GM19351 (cell line): ENCODE measurements around the gene PIGR.
A peak's percentile ranks its signal among the peaks of the same experiment; 100 is the strongest.

ENCODE experiments used
- ATAC-seq: cut with Tn5 transposase; IDR thresholded peaks from one replicate; pipeline ENCODE4 v1.9.1; 2021; ENCODE audit warnings: mild to moderate bottlenecking, moderate library complexity; ENCODE audit not compliant: unreplicated experiment

PIGR gene

GRCh38 chr1:206946261-206946660 is at the start of gene PIGR:
Gene PIGR (minus strand): TSS chr1:206946466. CDS start chr1:206940531, 5,935 bp downstream.
- ATAC-seq, result no peak

- ATAC-seq, result no peak
Measured at GRCh38 chr1:206992790-206993189, 46.5 kb upstream of the PIGR start.

- ATAC-seq, result no peak
Measured at GRCh38 chr1:206987873-206988272, 41.6 kb upstream of the PIGR start.

GRCh38 chr1:206986885-206987284 is 40.6 kb upstream of the PIGR start:
- no peak for ATAC-seq

DNA sequence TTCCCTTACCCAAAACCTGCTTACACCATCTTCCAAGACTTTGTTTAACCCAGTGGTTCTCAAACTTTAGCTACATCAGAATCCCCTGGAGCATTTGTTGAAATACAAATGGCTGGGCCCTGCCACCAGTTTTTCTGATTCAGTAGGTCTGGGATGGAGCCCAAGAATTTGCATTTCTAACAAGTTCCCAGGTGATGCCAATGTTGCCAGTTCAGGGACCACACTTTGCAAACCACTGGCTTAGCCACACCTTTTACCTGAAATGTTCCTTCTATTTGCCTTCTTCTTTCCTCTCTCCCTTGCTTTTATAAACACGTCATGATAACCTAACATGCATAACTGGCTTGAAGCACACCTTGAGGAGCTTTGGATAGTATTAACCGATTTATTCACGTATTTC is 40.1 kb upstream of the PIGR start:
- no peak for ATAC-seq

DNA sequence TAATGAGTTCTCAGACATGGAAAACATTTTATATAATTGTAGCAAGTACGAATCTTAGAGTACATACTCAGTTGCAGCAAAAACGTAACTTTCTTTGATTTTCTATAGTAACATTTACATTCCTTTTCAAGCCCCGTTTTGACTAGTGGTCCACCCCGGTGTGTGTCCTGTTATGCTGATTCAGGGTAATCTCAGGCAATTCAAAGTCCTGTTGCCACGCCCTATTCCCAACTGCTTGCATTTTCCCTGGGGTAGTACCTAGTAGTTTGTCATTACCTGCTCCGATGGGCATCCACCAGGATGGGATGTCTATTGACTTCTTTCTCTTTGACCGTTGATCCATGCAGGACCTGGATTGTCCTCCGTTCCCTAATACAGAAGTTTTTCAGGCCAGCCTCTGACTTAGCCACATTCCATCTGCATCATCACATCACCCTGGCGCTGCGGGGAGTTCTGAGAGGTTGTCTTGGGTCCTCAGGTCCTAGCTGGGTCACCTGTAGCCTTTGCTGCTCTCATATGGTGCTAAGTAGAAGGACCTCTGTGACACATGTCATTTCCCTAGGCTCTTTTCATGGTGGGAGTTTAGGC is 39.0 kb upstream of the PIGR start:
- ATAC-seq, result no peak

DNA sequence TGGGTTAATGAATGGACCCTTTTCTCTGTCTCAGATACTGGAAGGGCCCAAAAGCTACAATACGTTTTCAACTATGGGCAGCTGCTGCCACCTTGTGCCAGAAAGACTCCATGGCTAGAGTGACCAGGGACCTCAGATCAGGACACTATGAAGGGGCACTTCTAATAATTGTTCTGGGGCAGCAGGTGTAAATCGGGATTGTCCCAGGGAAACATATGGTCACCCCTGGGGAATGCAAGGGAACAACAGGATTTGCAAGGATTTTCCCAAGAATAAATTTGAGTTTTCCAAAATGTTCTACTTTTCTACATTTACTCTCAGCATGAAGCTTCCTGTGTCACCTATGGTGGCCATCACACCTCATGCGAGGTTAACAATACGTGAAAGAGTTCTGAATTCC is 36.0 kb upstream of the PIGR start:
- peak; percentile 58 for ATAC-seq

GRCh38 chr1:206979379-206980043 is 33.2 kb upstream of the PIGR start:
- ATAC-seq, result no peak

DNA sequence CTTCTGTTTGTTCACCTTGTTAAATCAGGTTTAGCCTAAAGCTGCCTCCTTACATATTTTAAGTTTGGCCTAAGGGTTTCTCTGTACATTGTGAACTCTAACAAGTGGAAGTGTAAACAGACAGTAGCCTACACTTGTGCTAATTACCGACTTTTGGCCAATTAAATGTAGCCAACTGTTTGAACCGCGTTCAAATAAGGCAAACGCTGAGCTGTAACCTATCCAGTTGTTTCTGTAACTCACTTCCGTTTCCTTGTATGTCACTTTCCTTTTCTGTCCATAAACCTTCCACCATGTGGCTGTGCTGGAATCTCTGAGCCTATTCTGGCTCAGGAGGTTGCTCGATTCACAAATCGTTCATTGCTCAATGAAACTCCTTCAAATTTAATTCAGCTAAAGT is 32.0 kb upstream of the PIGR start:
- ATAC-seq, result no peak

DNA sequence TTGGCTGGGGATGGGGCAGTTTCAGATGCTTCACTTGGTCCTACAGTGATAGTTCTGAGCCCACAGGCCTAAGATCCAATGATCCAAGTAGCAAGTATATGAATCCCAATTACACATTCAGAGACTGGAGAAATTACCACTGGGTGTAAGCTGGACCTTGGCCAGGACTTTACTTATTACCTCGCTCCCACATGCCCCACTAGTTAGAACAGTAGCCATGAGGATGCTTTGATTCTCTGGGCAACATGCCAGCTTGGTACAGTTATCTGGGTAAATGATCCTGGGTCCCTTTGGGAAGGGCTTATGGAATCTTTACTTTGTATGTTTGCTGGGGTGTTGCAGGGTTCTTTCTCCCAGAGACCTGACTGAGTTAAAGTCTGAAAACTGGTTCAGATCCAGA is 29.0 kb upstream of the PIGR start:
- no peak for ATAC-seq

GRCh38 chr1:206974140-206974539 is 27.9 kb upstream of the PIGR start:
- ATAC-seq, result no peak

GRCh38 chr1:206972728-206973127 is 26.5 kb upstream of the PIGR start:
- no peak for ATAC-seq

- ATAC-seq, result peak; percentile 73
Measured at GRCh38 chr1:206971029-206971655, 24.9 kb upstream of the PIGR start.

DNA sequence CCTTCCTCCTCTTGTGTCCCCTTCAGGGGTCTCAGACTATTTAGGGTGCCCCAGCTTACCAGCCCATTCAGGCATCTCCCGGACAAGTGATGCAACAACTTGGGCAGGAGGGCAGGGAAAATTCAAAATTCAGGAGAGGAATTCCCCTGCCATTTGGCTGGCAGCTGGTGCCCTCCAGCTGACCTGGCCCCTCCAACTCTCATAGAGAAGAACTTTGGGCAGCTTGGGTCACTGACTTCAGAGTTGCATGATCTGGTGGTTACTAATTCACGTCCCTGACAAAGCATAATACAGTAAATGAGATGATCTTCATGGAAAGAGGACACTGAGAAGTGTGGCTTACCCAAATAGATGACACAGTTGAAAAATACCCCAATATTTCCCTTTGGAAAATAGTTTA is 24.2 kb upstream of the PIGR start, which contains the start of gene FCAMR:
FCAMR (minus strand) TSS at position 15 of the 400 bp plus-strand sequence. CDS start 335 bp downstream, outside the sequence.
- ATAC-seq, result no peak

DNA sequence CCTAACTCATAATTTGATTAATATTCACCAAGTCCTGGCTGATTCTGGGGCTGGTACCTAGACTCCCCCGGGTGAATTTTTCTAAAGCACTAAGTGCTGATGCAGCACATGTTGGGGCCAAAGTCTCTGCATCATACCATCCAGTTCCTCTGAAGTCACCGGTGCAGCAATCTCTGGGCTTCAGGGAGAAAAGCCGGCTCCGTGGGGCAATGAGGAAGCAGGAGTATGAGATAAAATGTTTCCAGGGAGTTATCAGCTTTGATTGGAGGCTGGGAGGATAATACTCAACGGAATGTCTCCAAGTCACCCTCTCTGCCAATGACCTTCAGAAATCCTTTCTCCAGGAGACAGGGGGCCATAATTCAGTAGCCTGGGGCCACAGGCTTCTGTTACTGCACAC is 22.8 kb upstream of the PIGR start:
- ATAC-seq, result no peak

DNA sequence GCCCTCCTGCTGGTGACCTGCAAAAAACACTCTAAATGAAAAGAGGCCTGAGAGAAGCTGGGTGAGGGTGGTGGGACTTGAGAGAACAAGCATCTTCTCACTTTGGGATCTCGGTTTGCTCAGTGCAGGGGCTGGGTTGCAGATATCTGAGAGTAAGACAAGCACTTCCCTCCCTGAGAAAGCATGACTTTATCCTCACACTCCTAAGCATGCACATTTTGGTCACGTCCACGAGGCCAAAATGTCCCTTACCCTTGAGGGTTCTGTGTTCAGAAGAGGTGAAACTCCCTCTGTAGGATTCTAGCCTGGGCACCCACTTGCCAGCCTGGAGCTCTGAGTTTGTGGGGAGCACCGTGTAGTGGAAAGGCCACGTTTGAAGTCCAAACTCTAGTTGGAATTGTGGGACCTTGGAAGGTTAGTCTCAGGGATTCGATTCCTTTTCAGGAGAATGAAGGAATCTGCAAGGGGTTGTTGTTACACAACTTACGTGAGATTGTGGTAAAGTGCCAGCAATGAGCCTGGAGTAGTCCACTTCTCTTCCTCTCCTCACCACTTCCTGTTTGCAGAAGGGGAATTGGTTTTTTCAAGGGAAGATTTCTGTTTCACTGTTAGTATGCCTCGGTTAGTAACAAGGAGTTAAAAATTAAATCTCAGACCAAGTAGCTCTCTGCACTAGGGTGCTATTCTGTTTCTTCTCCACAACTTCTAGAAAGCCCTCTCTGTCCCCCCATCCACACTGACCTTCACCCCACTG is 21.0 kb upstream of the PIGR start:
- no peak for ATAC-seq

GRCh38 chr1:206965781-206966180 is 19.5 kb upstream of the PIGR start:
- ATAC-seq, result no peak

GRCh38 chr1:206963740-206964139 is 17.5 kb upstream of the PIGR start:
- no peak for ATAC-seq

DNA sequence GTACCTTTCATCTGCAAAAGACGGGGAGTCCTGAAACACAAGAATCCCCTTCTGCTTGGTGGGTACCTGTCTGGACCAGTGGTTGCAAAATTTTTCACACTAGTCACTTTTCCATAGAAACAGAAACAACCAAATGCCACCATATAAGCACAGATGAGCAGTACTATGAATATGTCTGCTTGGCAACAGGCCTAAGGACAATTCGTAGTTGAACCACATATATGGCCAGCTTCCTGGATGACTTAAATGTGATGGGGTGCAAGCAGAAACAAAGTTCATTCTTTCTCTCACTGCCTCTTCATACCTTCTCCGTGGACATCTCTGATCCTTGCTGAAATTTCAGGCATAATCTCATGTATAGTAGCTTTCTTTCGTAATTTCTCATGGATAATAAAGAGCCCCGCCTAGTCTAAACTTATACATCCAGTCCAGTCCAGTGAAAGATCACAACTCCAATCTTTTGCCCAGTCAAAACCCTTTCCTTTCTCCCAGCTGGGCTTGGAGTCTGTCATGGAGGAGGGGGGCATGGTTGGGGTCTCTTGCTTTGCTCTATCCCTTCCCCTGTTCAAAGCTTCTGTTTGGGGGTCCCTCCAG is 16.9 kb upstream of the PIGR start:
- no peak for ATAC-seq

DNA sequence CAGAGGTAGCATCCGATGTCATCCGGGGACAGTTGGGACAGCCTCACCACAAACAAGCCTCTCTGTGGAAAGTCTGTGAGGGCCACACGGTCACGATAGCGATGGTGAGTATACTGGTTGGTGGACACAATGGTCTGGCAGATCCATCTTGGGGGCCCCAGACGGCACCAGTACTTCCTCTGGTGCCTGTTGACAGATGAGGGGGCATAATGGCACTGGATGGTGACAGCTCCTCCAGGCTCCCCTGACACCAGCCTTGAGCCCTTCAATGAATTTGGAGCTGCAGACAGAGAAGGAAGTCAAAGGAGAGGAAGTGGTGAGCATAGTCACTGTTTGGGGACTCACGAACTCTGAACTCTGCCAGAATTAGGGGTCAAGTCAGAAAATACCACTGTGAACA is 16.0 kb upstream of the PIGR start:
- no peak for ATAC-seq

DNA sequence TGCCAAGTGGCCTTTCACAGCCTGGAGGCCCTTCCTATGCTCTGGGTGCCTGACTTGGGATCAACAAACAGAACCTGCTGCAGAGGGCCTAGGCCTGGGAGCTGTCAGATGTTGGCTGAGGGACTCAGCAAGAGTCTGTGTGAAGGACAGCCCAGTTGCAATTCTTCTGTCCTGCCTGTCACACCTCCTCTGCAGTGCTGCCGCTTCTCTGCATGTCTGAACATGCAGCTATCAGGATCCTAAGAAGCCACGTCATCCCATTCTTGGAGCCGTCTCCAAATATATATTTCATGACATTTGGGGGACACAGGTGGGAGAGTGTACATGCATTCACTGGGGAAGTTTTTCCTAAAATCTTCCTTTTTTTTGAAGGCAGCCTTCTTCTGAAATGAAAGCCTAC is 15.4 kb upstream of the PIGR start:
- ATAC-seq, result no peak
